Peyer's patch (tissue), 4 donors: Measurements from ENCODE around the gene DCAKD.

Experiments used
- CTCF ChIP-seq, 6 experiments: fragments of 450-650 bp in 4 of 6; fragments of 200-600 bp in 2 of 6; sonication (generic) in 1 of 6; IDR thresholded peaks; one replicate each; pipeline ENCODE4 v1.5.1; 2017 to 2019; ENCODE audit warnings: antibody characterized with exemption in 6 of 6, mild to moderate bottlenecking in 3 of 6, moderate library complexity in 1 of 6
- POLR2A ChIP-seq, 2 donors: fragments of 450-650 bp; IDR thresholded peaks; one replicate each; pipeline ENCODE4 v1.5.1; 2017; ENCODE audit warnings: antibody characterized with exemption in 2 of 2, mild to moderate bottlenecking in 2 of 2, moderate library complexity in 2 of 2

DNA sequence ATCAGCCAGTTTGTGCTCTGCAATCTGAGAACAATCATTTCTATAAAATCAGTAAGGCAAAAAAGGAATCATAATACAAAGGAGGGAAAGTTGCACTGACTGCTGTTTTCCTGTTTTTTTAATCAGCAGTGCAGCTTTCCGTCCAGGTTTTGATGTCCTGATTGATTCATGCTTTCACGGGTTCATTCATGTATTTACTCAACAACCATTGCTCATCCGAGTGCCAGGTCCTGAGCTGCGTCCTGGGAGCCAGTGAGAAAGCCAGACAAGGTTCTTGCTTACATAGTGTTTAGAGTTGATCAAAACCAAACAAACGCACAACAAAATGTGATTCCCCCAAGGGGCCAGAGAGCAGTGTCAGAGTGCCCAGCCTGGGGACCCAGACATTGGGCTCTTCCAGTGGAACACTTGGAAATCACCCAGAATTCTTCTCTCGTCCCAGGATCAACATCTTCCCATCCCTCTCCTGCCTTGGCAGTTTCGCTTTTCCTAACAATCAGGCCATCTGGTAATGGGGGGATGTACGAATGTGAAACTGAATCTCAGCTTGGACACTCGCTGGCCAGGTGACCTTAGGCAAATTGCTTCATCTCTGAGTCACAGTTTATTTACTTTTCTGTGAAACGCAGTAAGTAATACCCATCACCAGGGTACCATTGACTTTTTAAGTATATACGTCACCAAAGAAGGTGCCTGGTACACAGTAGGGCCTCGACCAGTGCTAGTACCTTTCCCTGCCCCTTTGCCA is 70.0 kb downstream of the DCAKD start:
- TF ChIP-seq CTCF (IDR thresholded peaks at IDR 0.05) (no peak), POLR2A (IDR thresholded peaks at IDR 0.05) (no peak)
